Parathyroid adenoma (tissue), 2 donors: Measurements from ENCODE around the gene GSTT4.
"Not testable (repeated sequence)": the region's sequence is repeated elsewhere in the genome, so short reads cannot be mapped to it uniquely, and the experiment has no call there.

Experiments
- H2AFZ ChIP-seq: fragments of 300-600 bp; sonication (generic); one replicate; pipeline ENCODE4 v1.7.0; 2017; ENCODE audit warnings: antibody characterized with exemption, mild to moderate bottlenecking
- H3K27ac ChIP-seq: fragments of 300-600 bp; sonication (generic); one replicate; pipeline ENCODE4 v1.7.0; 2017
- H3K27me3 ChIP-seq: fragments of 300-600 bp; sonication (generic); one replicate; pipeline ENCODE4 v1.7.0; 2017; ENCODE audit warnings: low read length; ENCODE audit not compliant: control insufficient read depth, insufficient read depth
- H3K36me3 ChIP-seq: fragments of 300-600 bp; sonication (generic); one replicate; pipeline ENCODE4 v1.7.0; 2017; ENCODE audit warnings: low read length; ENCODE audit not compliant: control insufficient read depth, insufficient read depth
- H3K4me1 ChIP-seq: fragments of 300-600 bp; sonication (generic); one replicate; pipeline ENCODE4 v1.7.0; 2017; ENCODE audit warnings: control low read depth
- H3K4me2 ChIP-seq: fragments of 300-600 bp; sonication (generic); one replicate; pipeline ENCODE4 v1.7.0; 2017; ENCODE audit warnings: low read length
- H3K4me3 ChIP-seq: fragments of 300-600 bp; sonication (generic); one replicate; pipeline ENCODE4 v1.7.0; 2017; ENCODE audit warnings: low read depth, low read length
- H3K79me2 ChIP-seq: fragments of 300-600 bp; sonication (generic); one replicate; pipeline ENCODE4 v1.7.0; 2017; ENCODE audit warnings: control low read depth
- H3K9ac ChIP-seq: fragments of 300-600 bp; sonication (generic); one replicate; pipeline ENCODE4 v1.7.0; 2017; ENCODE audit warnings: mild to moderate bottlenecking
- H3K9me3 ChIP-seq: fragments of 300-600 bp; sonication (generic); one replicate; pipeline ENCODE4 v1.7.0; 2017; ENCODE audit warnings: low read length; ENCODE audit not compliant: control insufficient read depth
- TF ChIP-seq, protein P1 (sequence below): fragments of 300-600 bp; sonication (generic); IDR thresholded peaks from one replicate; pipeline ENCODE4 v1.7.0; 2017; ENCODE audit warnings: antibody characterized with exemption, mild to moderate bottlenecking
- donor health status: primary hyperparathyroidism.

Gene GSTT4

DNA sequence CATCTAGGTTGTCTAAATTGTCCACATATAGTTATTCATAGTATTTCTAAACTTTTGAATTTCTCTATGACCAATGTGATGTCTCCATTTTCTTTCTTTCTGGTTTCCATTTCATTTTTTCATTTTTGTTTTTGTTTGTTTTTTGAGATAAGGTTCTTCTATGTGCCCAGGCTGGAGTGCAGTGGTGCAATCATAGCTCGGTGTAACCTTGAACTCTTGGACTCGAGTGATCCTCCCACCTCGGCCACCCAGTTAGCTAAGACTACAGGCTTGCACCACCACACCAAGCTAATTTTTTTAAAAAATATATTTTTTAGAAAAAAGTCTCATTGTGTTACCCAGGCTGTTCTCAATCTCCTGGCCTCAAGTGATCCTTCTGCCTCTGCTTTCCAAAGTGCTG is 8.2 kb downstream of the GSTT4 start:
- no peak overlapping the region for H3K9ac ChIP-seq
- TF ChIP-seq, protein P1, sequence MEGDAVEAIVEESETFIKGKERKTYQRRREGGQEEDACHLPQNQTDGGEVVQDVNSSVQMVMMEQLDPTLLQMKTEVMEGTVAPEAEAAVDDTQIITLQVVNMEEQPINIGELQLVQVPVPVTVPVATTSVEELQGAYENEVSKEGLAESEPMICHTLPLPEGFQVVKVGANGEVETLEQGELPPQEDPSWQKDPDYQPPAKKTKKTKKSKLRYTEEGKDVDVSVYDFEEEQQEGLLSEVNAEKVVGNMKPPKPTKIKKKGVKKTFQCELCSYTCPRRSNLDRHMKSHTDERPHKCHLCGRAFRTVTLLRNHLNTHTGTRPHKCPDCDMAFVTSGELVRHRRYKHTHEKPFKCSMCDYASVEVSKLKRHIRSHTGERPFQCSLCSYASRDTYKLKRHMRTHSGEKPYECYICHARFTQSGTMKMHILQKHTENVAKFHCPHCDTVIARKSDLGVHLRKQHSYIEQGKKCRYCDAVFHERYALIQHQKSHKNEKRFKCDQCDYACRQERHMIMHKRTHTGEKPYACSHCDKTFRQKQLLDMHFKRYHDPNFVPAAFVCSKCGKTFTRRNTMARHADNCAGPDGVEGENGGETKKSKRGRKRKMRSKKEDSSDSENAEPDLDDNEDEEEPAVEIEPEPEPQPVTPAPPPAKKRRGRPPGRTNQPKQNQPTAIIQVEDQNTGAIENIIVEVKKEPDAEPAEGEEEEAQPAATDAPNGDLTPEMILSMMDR, result no peak

DNA sequence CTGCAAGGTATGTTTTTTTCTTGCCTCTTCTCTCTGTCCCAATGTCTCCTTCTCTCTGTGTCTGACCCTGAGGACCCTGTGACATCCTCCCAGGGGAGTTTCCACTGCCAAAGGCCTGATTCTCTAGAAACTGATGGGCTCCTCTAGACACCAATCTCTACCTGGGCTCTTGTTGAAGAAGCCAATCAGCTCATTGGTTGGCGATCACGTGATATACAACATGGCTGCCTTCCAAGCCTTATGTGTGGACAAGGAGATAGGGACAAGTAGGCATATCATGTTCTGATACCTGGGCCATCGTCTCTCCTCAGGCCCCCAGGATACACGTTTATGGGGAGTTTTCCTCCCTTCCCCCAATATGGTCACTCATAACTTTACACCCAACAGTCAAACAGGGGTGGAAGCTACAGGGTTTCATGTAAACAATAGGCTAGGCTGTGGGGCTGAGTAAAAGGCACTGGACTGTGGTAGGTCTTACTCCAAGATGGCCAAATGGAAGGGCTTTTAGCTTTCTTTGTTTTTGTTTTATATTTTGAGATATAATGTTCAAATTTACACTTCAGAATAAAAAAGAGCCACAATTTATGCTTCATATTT is 11.6 kb downstream of the GSTT4 start:
- not testable (repeated sequence) for H3K4me2 ChIP-seq

More for the DNA sequence above, 8.2 kb downstream of the GSTT4 start:
- Histone ChIP-seq H3K4me1 (no peaks in the 10 kb centered on the region), H3K36me3 (no peaks in the 10 kb centered on the region), H3K27me3 (no peaks in the 10 kb centered on the region), H3K4me3 (no peak overlapping the region), H2AFZ (no peak overlapping the region), H3K4me2 (no peak overlapping the region), H3K9me3 (no peaks in the 10 kb centered on the region), H3K79me2 (no peaks in the 10 kb centered on the region), H3K27ac (no peak overlapping the region)

DNA sequence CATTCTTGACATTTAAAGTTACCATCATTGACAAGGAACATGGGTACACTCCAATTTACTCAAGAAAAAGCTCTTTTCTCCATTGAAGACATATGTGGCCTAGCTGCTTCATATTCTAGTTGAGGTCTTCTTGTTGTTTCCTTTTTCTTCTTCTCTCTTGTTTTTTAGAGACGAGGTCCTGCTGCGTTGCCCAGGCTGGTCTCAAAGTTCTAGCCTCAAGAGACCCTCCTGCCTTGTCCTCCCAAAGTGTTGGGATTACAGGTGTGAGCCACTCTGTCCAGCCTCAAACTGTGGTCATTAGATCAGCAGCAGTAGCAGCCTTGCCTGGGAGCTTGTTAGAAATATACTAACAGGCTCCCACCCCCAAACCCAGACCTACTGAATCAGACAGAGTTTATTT is 12.2 kb downstream of the GSTT4 start:
- not testable (repeated sequence) for H3K9me3 ChIP-seq, H3K79me2 ChIP-seq, H3K9ac ChIP-seq, H3K27me3 ChIP-seq, H2AFZ ChIP-seq, H3K4me3 ChIP-seq, H3K4me1 ChIP-seq, H3K4me2 ChIP-seq, H3K27ac ChIP-seq, H3K36me3 ChIP-seq

More for the DNA sequence above, 11.6 kb downstream of the GSTT4 start:
- not testable (repeated sequence) for H2AFZ ChIP-seq, H3K27me3 ChIP-seq, H3K9me3 ChIP-seq, H3K27ac ChIP-seq, H3K9ac ChIP-seq, H3K79me2 ChIP-seq, H3K4me3 ChIP-seq, H3K4me1 ChIP-seq, H3K36me3 ChIP-seq

DNA sequence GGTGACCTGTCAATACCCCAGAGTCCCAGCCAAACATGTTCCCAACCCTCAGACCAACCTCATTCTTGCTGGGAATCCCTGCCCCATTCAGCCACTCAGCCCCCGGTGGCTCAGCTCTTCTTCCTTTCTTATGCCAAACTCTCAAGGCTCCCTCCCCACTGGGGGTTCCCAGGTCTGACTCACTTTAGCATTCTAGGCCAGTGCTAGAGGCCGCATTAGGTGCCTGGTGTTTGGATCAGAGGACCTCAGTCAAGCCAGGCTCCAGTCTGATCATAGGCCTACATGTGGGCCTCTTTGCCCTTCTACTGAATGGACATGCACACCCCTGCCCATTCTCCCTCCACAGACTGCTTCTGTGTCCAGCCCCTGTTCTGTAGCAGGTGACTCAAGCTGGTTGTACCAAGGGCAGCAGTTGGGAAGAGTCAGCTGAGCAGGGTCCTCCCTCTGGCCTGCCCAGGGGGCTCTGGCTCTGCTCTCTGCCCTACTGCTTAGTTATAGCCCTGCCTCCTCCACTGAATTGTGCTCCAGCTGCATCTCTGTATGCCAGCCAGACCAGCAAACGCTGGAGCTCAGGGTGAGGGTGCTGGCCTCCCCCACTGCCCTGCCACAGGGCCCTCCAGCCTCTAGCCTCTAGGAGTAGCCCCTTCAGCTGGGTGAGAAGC is 15.5 kb downstream of the GSTT4 start:
- H3K27ac ChIP-seq, H3K36me3 ChIP-seq, H3K4me2 ChIP-seq, H3K4me3 ChIP-seq, H3K27me3 ChIP-seq, H2AFZ ChIP-seq, H3K4me1 ChIP-seq, H3K9ac ChIP-seq, H3K9me3 ChIP-seq, H3K79me2 ChIP-seq: not testable (repeated sequence)

DNA sequence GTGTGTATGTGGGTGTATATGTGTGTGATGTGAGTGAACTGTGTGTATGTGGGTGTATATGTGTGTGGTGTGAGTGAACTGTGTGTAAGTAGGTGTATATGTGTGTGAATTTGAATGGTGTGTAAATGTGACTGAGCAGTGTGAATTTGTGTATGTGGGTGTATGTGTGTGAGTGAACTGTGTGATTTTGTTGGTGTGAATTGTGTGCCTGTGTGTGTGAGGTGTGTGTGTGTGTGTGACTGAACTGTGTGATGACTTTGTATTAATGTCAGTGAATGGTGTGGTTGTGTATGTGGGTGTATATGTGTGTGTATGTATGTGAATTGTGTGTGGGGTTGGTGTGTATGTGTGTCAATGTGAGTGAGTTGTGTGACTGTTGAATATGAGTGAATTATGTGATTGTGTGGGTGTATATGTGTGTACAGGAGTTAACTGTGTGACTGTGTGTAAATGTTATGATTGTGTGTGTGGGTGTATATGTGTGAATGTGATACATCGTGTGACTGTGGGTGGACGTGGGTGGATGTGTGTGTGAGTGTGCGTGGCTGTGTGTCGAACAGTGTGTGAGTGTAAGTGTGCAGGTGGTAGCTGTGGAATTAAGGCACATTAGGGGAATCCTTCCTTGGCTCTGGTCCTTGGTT is 18.6 kb downstream of the GSTT4 start:
- H3K4me1 ChIP-seq, H2AFZ ChIP-seq, H3K27ac ChIP-seq, H3K36me3 ChIP-seq, H3K27me3 ChIP-seq, H3K9me3 ChIP-seq, H3K4me3 ChIP-seq, H3K79me2 ChIP-seq, H3K9ac ChIP-seq, H3K4me2 ChIP-seq: not testable (repeated sequence)

DNA sequence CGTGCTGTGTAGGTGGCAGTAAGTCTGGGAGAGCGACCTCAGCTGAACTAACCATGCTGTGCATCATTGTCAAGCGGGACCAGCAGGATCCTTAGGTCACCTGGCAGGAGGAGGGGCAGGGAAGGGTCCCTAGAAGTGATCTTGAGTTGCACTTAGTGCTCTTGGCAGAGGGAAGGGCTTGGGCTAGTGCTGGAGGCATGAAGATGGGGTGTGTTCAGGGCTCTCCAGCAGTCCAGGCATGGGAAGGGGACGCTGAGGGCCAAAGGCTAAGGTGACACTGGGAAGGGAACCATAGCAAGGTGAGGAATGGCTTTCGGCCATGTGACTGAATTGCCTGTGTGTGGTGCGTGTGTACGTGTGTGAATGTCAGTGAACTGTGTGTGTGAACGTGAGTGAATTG is 19.2 kb downstream of the GSTT4 start:
- H2AFZ ChIP-seq, H3K4me1 ChIP-seq, H3K4me2 ChIP-seq, H3K4me3 ChIP-seq, H3K9ac ChIP-seq, H3K79me2 ChIP-seq, H3K9me3 ChIP-seq, H3K27me3 ChIP-seq, H3K27ac ChIP-seq, H3K36me3 ChIP-seq: not testable (repeated sequence)

DNA sequence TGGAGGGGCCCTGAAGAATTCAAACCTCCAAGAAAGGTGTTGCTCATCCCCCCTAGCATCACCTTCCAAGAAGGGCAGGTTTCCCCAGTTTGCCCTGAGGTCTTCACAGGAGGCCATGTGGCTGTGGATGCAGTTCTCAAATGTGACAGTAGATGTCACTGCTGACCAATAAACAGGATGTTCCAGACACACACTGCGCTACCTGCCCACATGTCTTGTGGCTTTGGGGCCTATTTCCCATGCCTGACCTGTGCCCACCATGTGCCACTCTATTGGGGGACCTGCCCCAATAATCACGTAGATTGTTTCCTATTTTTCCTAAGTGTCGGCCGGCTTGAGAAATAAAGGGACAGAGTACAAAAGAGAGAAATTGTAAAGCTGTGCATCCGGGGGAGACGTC is 20.8 kb downstream of the GSTT4 start:
- H3K4me2 ChIP-seq, result no peak overlapping the region
- no peaks in the 10 kb centered on the region for H3K79me2 ChIP-seq
- H3K27ac ChIP-seq, result no peak overlapping the region
- H3K27me3 ChIP-seq, result no peaks in the 10 kb centered on the region
- no peaks in the 10 kb centered on the region for H3K9me3 ChIP-seq
- no peak overlapping the region for H3K4me3 ChIP-seq
- no peaks in the 10 kb centered on the region for H3K36me3 ChIP-seq
- TF ChIP-seq, protein P1, result no peak
- no peak overlapping the region for H2AFZ ChIP-seq
- H3K9ac ChIP-seq, result no peak overlapping the region
- no peaks in the 10 kb centered on the region for H3K4me1 ChIP-seq

DNA sequence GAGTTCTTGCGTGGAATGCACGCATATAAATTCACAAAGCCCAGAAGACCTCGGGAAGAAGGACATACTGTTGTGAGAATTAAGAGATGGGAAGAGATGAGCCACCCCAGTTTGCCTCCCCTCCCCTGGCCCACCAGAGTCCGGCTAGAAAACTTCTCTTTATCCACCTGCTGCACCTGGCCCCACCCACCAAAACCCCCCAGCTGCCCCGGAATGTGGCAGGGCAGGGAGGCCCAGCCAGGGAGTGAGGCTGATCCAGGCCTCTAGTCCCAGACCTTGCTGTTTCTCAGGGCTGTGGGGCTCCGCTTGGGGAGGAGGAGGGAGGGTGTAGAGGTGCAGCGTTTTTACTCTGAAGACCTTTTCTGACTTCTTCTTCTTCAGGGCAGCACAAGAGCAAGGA is 24.7 kb downstream of the GSTT4 start:
- H3K27me3 ChIP-seq, H3K4me3 ChIP-seq, H3K4me1 ChIP-seq, H3K4me2 ChIP-seq, H3K36me3 ChIP-seq, H3K27ac ChIP-seq, H3K9me3 ChIP-seq, H3K79me2 ChIP-seq, H3K9ac ChIP-seq, H2AFZ ChIP-seq: not testable (repeated sequence)

DNA sequence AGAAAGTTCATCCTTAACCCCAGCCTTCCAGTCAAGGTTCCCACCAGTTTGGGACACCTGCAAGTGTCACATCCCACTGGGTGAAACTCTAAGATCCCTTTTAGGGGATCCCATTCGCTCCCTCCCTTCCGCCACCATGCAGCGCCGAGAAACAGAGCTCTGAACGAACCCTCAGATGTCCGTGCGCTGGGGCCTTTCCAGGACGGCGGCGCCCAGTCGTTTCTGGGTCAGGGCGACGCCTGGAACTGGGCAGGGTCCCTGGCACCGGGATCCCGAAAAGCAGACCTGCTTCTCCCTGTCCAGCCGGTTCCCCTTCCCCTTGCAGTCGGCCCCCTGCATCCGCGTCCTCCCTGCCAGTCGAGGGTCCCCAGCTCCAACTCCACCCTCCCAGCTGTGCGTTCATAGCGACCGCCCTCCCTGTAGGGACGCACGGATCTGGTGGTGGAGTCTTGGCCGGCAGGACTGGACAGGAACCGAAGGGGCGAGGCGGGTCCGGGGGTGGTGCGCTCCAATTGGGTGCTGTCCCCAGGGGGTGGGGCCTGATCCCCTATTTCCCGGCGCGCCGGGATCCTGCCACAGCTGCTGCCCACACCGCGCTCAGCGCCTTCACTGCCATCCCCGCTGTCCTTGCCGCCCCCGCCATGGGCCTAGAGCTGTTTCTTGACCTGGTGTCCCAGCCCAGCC is 25.6 kb downstream of the GSTT4 start, which contains the start of gene GSTT2:
Gene GSTT2, plus strand, starts transcription at position 578 of the 684 bp plus-strand sequence.
- H3K4me3 ChIP-seq, H3K9me3 ChIP-seq: not testable (repeated sequence)

More for the DNA sequence above, 25.6 kb downstream of the GSTT4 start, which contains the start of gene GSTT2:
- H3K36me3 ChIP-seq, H2AFZ ChIP-seq, H3K27me3 ChIP-seq, H3K9ac ChIP-seq, H3K4me1 ChIP-seq, H3K79me2 ChIP-seq, H3K4me2 ChIP-seq, H3K27ac ChIP-seq: not testable (repeated sequence)
